DOHH2 (cell line): Measurements from ENCODE around the gene SRCAP.

Experiments
- H3F3A ChIP-seq: fragments of 200-600 bp; sonication (generic), shearing (Covaris generic); 2 replicates; pipeline ENCODE4 v1.6.0; 2016; ENCODE audit warnings: antibody characterized with exemption, mild to moderate bottlenecking; ENCODE audit not compliant: control insufficient read depth, insufficient read depth
- H3K27ac ChIP-seq: fragments of 200-600 bp; sonication (generic); 2 replicates; pipeline ENCODE4 v1.5.1; 2014; ENCODE audit warnings: low read depth, mild to moderate bottlenecking, low read length, moderate library complexity
- H3K27me3 ChIP-seq: fragments of 200-600 bp; sonication (generic); 2 replicates; pipeline ENCODE4 v1.6.1; 2014; ENCODE audit warnings: mild to moderate bottlenecking, low read length, mixed read lengths; ENCODE audit not compliant: control insufficient read depth
- H3K36me3 ChIP-seq: fragments of 200-600 bp; sonication (generic); 2 replicates; pipeline ENCODE4 v1.6.1; 2014; ENCODE audit warnings: mild to moderate bottlenecking, low read length, moderate library complexity, mixed read lengths; ENCODE audit not compliant: control insufficient read depth
- H3K4me1 ChIP-seq: fragments of 200-600 bp; sonication (generic); 2 replicates; pipeline ENCODE4 v1.6.1; 2014; ENCODE audit warnings: mild to moderate bottlenecking, low read length, mixed read lengths; ENCODE audit not compliant: control insufficient read depth
- H3K4me2 ChIP-seq: fragments of 200-600 bp; sonication (generic); 2 replicates; pipeline ENCODE4 v1.6.0; 2014; ENCODE audit warnings: mild to moderate bottlenecking, low read length, moderate library complexity
- H3K4me3 ChIP-seq: fragments of 200-600 bp; sonication (generic); 2 replicates; pipeline ENCODE4 v1.5.1; 2014; ENCODE audit warnings: mild to moderate bottlenecking, low read length, mixed read lengths
- H3K79me2 ChIP-seq: fragments of 200-600 bp; sonication (generic); 2 replicates; pipeline ENCODE4 v1.6.1; 2014; ENCODE audit warnings: mild to moderate bottlenecking, low read length, mixed read lengths; ENCODE audit not compliant: control insufficient read depth
- H3K9me2 ChIP-seq: fragments of 200-600 bp; sonication (generic); replicated peaks from 2 replicates; pipeline ENCODE4 v1.6.1; 2014; ENCODE audit warnings: mild to moderate bottlenecking, low read length, mixed read lengths; ENCODE audit not compliant: control insufficient read depth
- H3K9me3 ChIP-seq: fragments of 200-600 bp; sonication (generic); 2 replicates; pipeline ENCODE4 v1.6.1; 2014; ENCODE audit warnings: antibody characterized with exemption, low read length, mixed read lengths; ENCODE audit not compliant: control insufficient read depth, insufficient read depth
- H4K20me1 ChIP-seq: fragments of 200-600 bp; sonication (generic); 2 replicates; pipeline ENCODE4 v1.6.0; 2014; ENCODE audit warnings: low read depth, mild to moderate bottlenecking, antibody characterized with exemption, low read length, moderate library complexity; ENCODE audit not compliant: control insufficient read depth, insufficient read depth
- EZH2phosphoT487 ChIP-seq: fragments of 200-600 bp; sonication (generic); IDR thresholded peaks from 2 replicates; pipeline ENCODE4 v1.6.1; 2017; ENCODE audit warnings: borderline replicate concordance, mild to moderate bottlenecking, antibody characterized with exemption, low read length, moderate library complexity, mixed read lengths
- TF ChIP-seq, protein P1 (sequence below): fragments of 200-600 bp; sonication (generic); IDR thresholded peaks from one replicate; pipeline ENCODE4 v1.5.1; 2014; ENCODE audit warnings: antibody characterized with exemption, mild to moderate bottlenecking, low read depth, low read length; ENCODE audit not compliant: poor library complexity, severe bottlenecking

Gene SRCAP

DNA sequence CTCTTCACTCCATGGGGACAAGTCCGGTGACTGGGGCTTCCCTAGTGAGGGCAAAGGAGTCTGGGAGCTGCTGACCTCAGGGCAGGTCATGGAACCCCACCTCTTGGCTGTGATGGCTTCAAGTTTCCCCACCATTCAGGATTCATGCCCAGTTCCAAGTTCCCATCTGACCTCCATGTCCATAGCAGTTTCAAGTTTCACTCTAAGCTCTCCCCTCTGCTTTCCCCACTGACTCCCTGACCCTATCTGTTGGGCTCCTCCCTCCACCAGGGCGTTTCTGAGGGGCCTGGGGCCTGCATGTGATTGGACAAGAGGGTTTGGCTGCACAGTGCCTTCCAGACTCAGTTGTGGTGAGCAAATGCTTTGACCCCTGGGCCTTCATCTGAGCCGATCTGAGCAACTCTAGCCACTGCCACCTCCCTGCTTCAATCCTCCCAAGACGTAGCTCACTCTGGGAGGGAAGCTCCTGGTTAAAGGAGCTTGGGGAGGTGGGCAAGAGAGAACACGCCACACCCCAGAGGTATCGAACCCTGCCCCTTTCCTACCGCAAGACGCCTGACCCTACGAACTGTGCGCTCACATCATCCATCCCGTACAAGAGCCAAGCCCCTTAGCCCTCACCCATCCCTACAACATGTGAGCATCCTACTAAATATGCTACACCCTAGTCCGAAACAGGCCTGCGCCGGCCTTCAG is 79.7 kb downstream of the SRCAP start:
- H3K27ac ChIP-seq = no peak overlapping the region
- H3K79me2 ChIP-seq = peaks cover 12% of the 10 kb centered on the region
- no peaks in the 10 kb centered on the region for H4K20me1 ChIP-seq
- no peaks in the 10 kb centered on the region for H3K27me3 ChIP-seq
- H3F3A ChIP-seq = peaks cover 7% of the 10 kb centered on the region; the same call in 1 of the 2 replicates
- peaks cover 19% of the 10 kb centered on the region for H3K4me1 ChIP-seq
- H3K36me3 ChIP-seq = peaks cover 31% of the 10 kb centered on the region
- H3K4me2 ChIP-seq = no peak overlapping the region
- no peaks in the 10 kb centered on the region for H3K9me2 ChIP-seq
- H3K4me3 ChIP-seq = no peak overlapping the region
- TF ChIP-seq, protein P1, sequence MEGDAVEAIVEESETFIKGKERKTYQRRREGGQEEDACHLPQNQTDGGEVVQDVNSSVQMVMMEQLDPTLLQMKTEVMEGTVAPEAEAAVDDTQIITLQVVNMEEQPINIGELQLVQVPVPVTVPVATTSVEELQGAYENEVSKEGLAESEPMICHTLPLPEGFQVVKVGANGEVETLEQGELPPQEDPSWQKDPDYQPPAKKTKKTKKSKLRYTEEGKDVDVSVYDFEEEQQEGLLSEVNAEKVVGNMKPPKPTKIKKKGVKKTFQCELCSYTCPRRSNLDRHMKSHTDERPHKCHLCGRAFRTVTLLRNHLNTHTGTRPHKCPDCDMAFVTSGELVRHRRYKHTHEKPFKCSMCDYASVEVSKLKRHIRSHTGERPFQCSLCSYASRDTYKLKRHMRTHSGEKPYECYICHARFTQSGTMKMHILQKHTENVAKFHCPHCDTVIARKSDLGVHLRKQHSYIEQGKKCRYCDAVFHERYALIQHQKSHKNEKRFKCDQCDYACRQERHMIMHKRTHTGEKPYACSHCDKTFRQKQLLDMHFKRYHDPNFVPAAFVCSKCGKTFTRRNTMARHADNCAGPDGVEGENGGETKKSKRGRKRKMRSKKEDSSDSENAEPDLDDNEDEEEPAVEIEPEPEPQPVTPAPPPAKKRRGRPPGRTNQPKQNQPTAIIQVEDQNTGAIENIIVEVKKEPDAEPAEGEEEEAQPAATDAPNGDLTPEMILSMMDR = no peak
- TF ChIP-seq EZH2phosphoT487 = no peak
- H3K9me3 ChIP-seq = no peaks in the 10 kb centered on the region

- Histone ChIP-seq H3K27ac (no peak overlapping the region), H3K4me2 (no peak overlapping the region), H3K9me2 (no peaks in the 10 kb centered on the region), H3K4me3 (no peak overlapping the region), H3K27me3 (no peaks in the 10 kb centered on the region), H3K36me3 (peaks cover 23% of the 10 kb centered on the region), H3K4me1 (peaks cover 18% of the 10 kb centered on the region), H3K79me2 (peaks cover 12% of the 10 kb centered on the region), H3F3A (peaks cover 4% of the 10 kb centered on the region; the same call in 1 of the 2 replicates), H4K20me1 (no peaks in the 10 kb centered on the region), H3K9me3 (no peaks in the 10 kb centered on the region)
- no peak for TF ChIP-seq EZH2phosphoT487
- TF ChIP-seq, protein P1 = no peak
Measured at GRCh38 chr16:30779596-30779995, 80.6 kb downstream of the SRCAP start.

- H3K4me3 ChIP-seq = no peak overlapping the region
- H3K4me1 ChIP-seq = peaks cover 14% of the 10 kb centered on the region
- no peak for TF ChIP-seq EZH2phosphoT487
- TF ChIP-seq, protein P1 = no peak
- H3K9me2 ChIP-seq = no peaks in the 10 kb centered on the region
- H3K27me3 ChIP-seq = no peaks in the 10 kb centered on the region
- H3K27ac ChIP-seq = no peak overlapping the region
- H3K4me2 ChIP-seq = no peak overlapping the region
- H3K9me3 ChIP-seq = no peaks in the 10 kb centered on the region
- no peaks in the 10 kb centered on the region for H4K20me1 ChIP-seq
- peaks cover 19% of the 10 kb centered on the region for H3K36me3 ChIP-seq
- peaks cover 15% of the 10 kb centered on the region for H3K79me2 ChIP-seq
- H3F3A ChIP-seq = no peaks in the 10 kb centered on the region
Measured at GRCh38 chr16:30780021-30780420, 81.0 kb downstream of the SRCAP start.
